Uterus (tissue), 2 donors: ENCODE results near the gene LHX6.

Source experiments
- POLR2A ChIP-seq, 2 donors: fragments of 450-650 bp; IDR thresholded peaks; one replicate each; pipeline ENCODE4 v1.6.1; 2016; ENCODE audit warnings: antibody characterized with exemption in 2 of 2, mild to moderate bottlenecking in 1 of 2, moderate library complexity in 1 of 2
- TF ChIP-seq, protein P1 (sequence below), 4 experiments: fragments of 200-600 bp in 2 of 4; fragments of 450-650 bp in 2 of 4; sonication (generic) in 2 of 4; IDR thresholded peaks; one replicate each; pipeline ENCODE4 v1.5.1; 2016 to 2019; ENCODE audit warnings: antibody characterized with exemption in 4 of 4, mild to moderate bottlenecking in 2 of 4, moderate library complexity in 1 of 4

DNA sequence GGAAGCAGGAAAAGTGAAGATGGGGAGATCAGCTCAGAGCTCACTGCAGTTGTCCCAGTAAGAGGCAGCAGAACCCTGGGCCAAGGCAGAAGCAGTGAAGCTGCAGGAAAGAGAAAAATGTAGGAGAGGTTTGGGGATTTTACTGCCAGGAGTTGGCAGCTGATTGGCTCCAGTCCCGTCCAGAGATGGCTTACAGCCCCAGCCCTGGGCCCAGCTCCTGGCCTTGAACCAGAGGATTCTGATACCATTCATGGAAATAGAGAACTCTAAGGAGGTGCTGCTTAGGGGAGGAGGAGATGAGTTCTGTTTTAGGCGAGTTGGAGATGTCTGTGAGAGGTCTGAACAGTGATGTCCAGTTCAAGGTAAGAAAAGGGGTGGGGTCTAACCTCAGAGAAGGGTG is 64.5 kb downstream of the LHX6 start:
- TF ChIP-seq, protein P1, sequence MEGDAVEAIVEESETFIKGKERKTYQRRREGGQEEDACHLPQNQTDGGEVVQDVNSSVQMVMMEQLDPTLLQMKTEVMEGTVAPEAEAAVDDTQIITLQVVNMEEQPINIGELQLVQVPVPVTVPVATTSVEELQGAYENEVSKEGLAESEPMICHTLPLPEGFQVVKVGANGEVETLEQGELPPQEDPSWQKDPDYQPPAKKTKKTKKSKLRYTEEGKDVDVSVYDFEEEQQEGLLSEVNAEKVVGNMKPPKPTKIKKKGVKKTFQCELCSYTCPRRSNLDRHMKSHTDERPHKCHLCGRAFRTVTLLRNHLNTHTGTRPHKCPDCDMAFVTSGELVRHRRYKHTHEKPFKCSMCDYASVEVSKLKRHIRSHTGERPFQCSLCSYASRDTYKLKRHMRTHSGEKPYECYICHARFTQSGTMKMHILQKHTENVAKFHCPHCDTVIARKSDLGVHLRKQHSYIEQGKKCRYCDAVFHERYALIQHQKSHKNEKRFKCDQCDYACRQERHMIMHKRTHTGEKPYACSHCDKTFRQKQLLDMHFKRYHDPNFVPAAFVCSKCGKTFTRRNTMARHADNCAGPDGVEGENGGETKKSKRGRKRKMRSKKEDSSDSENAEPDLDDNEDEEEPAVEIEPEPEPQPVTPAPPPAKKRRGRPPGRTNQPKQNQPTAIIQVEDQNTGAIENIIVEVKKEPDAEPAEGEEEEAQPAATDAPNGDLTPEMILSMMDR (IDR thresholded peaks at IDR 0.05): no peak
- TF ChIP-seq POLR2A (IDR thresholded peaks at IDR 0.05): no peak
